Gastroesophageal sphincter (tissue), 4 donors: Measurements from ENCODE around the gene CFAP100. TPM values are rescaled to one million over a fixed set of nuclear protein-coding genes. Genes with fewer than 3 reads are reported as not detected.

Experiments
- ATAC-seq: fragments of 150-250 bp; one replicate; pipeline ENCODE4 v1.9.1; 2016; ENCODE audit warnings: mild to moderate bottlenecking, moderate library complexity
- H3K27ac ChIP-seq, 4 donors: fragments of 200-600 bp; sonication (generic) in 3 of 4; 1 replicate in 3 of 4; 2 replicates in 1 of 4; pipeline ENCODE4 v1.5.1; 2016 to 2019
- H3K27me3 ChIP-seq: fragments of 200-600 bp; sonication (generic); one replicate; pipeline ENCODE4 v1.5.1; 2019
- H3K36me3 ChIP-seq, 2 donors: fragments of 200-600 bp; sonication (generic); one replicate each; pipeline ENCODE4 v1.5.1; 2019; ENCODE audit warnings: control low read depth in 1 of 2
- H3K4me1 ChIP-seq, 3 donors: fragments of 200-600 bp; sonication (generic); 1 replicate in 2 of 3; 2 replicates in 1 of 3; pipeline ENCODE4 v1.5.1; 2016 to 2019; ENCODE audit warnings: control low read depth in 2 of 3
- H3K4me3 ChIP-seq, 2 donors: fragments of 200-600 bp; sonication (generic); one replicate each; pipeline ENCODE4 v1.5.1; 2019; ENCODE audit warnings: mild to moderate bottlenecking in 1 of 2, moderate library complexity in 1 of 2
- H3K9me3 ChIP-seq, 3 donors: fragments of 200-600 bp; sonication (generic); one replicate each; pipeline ENCODE4 v1.5.1; 2017 to 2019; ENCODE audit warnings: control low read depth in 2 of 3
- EP300 ChIP-seq: sonication (generic); formaldehyde crosslinking; IDR thresholded peaks from one replicate; pipeline ENCODE4 v1.6.1; 2017; ENCODE audit warnings: antibody characterized with exemption, mild to moderate bottlenecking
- POLR2A ChIP-seq, 2 donors: fragments of 450-650 bp; IDR thresholded peaks; one replicate each; pipeline ENCODE4 v1.6.1; 2017; ENCODE audit warnings: antibody characterized with exemption in 2 of 2, mild to moderate bottlenecking in 2 of 2, moderate library complexity in 1 of 2
- POLR2AphosphoS5 ChIP-seq: sonication (generic); formaldehyde crosslinking; IDR thresholded peaks from one replicate; pipeline ENCODE4 v1.6.1; 2017; ENCODE audit warnings: antibody characterized with exemption
- WGBS, 2 donors: methylation state at CpG; one replicate each; pipeline ENCODE4 v1.1.5; 2018; ENCODE audit warnings: low coverage in 1 of 2; 5-methylcytosine and 5-hydroxymethylcytosine counted together
- total RNA-seq, 4 donors: library from RNA; depleted of rRNA; stranded (reverse); fragments of >200 nt; gene quantifications; one replicate each; pipeline ENCODE4 v1.1.0, GENCODE V29; 2016
- TF ChIP-seq, protein P1 (sequence below), 4 experiments: fragments of 200-600 bp in 2 of 4; fragments of 450-650 bp in 2 of 4; sonication (generic) in 1 of 4; IDR thresholded peaks; one replicate each; pipeline ENCODE4 v1.5.1; 2017 to 2019; ENCODE audit warnings: antibody characterized with exemption in 4 of 4, mild to moderate bottlenecking in 2 of 4, moderate library complexity in 2 of 4

CFAP100 gene
- total RNA-seq, 4 donors from 2014 or later = not detected

DNA sequence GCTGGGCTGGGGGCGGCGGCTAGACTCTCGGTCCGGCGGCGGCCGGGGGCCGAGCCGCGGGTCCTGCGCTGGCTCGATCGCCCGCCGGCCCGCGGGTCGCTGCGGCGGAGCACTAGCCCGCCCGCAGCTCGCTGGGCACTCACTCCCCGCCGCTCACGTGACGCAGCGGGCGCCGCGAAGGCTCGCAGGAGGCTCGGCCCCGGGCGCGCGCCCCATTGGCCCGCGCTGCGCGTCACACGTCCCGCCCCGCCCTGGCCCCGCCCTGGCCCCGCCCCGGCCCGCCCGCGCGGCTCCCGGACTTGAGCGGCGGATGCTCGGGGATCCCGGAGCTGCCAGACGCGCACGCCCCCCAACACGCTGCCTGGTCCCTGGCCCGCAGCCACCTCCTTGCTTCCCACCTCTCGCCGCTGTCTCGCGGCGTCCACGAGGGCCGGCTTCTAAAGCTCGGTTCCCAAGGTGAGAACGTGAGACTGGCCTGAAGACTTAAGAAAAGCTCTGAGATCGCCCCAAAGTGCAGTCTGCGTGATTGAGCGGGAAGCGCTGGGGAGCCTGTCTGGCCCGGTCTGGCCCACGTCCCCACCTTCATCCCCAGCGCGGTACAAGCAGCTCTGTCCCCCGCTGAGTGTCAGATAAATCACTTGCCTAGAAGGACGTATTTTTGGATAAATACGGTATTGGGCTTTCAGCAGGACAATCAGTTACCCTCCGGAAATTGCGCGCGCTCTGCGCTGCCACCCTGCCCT lies 37.2 kb upstream of the CFAP100 start, which contains the start of gene KLF15:
TSS of gene KLF15 (minus strand) at position 114 of the 743 bp plus-strand sequence. CDS start 4,486 bp downstream, outside the sequence.
- Histone ChIP-seq H3K4me1 (peaks cover 0 to 43% (median 23%) of the 10 kb centered on the region in 3 donors), H3K36me3 (peaks cover 0 to 26% of the 10 kb centered on the region in 2 donors)

DNA sequence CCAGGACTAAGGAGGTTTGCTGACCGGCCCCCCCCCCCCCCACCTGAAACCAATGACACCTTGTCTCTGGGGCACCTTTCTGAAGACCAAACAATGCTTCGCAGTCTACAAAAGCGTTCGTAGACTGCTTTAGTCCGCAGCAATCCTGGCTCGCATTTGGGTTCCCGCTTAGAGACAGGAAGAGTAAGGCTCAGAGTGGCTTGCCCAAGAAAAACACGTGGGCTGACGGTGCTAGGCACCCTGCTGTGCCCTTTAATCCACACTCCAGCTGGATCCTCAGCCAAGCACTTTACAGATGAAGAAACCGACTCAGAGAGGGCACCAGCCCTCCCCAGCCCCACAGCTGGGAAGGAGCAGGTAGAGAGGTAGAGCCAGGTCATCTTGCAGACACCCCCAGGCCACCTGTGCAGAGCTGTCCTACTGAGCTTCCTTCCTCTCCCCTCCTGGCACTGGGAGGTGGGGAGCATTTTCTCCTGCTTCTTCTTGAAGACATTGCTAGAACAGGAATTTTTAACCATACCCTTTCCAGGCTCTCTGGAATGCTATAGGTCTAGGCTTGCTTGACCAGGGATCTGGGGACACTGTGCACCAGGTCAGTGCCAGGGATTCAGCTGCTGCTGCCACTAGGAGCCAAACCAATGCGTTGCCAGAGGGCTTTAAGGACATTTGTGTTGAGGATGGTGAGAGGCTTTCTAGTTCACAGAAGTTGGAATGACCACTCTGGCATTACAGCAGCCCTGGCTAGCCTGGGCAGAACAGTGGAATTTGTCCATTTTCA lies 36.5 kb upstream of the CFAP100 start:
- H3K27me3 ChIP-seq = peaks cover 15% of the 10 kb centered on the region
- ATAC-seq = no peak

More for the DNA sequence above, 37.2 kb upstream of the CFAP100 start, which contains the start of gene KLF15:
- peak; percentile 78 for ATAC-seq
- no peaks in the 10 kb centered on the region for H3K9me3 ChIP-seq
- H3K27ac ChIP-seq = peak within 1 kb of the TSS; percentile 91 to 99 (median 98)
- TF ChIP-seq POLR2AphosphoS5 (peak; percentile 95), EP300 (no peak), POLR2A (IDR thresholded peaks at IDR 0.05) (peak; percentile 91 to 99)
- TF ChIP-seq, protein P1, sequence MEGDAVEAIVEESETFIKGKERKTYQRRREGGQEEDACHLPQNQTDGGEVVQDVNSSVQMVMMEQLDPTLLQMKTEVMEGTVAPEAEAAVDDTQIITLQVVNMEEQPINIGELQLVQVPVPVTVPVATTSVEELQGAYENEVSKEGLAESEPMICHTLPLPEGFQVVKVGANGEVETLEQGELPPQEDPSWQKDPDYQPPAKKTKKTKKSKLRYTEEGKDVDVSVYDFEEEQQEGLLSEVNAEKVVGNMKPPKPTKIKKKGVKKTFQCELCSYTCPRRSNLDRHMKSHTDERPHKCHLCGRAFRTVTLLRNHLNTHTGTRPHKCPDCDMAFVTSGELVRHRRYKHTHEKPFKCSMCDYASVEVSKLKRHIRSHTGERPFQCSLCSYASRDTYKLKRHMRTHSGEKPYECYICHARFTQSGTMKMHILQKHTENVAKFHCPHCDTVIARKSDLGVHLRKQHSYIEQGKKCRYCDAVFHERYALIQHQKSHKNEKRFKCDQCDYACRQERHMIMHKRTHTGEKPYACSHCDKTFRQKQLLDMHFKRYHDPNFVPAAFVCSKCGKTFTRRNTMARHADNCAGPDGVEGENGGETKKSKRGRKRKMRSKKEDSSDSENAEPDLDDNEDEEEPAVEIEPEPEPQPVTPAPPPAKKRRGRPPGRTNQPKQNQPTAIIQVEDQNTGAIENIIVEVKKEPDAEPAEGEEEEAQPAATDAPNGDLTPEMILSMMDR (IDR thresholded peaks at IDR 0.05) = peak in 1 of 4 experiments; percentile 3
- H3K4me3 ChIP-seq = peak within 1 kb of the TSS; percentile 77 to 97
- peaks cover 15% of the 10 kb centered on the region for H3K27me3 ChIP-seq
- 0% methylated on average over 6 of the region's 86 CpGs; no CpG with 5 or more reads in 1 of the 2 donors for WGBS, 2 donors

DNA sequence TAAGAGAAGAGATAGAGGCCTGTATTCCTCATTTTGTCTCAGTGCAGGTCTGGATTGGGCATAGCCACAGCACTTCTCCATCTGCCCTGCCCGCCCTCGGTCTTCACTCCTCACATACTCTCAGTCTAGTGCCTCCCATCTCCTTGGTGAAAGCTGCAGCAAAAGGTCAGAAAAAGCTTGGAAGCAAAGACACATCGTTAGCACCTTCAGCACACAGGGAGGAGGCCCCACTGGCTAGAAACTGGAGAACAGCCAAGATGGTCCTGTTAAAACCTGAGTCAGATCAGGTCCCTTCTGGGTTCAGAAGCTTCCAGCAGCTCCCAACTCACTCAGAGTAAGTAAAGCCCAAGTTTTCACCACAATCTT lies 35.9 kb upstream of the CFAP100 start:
- Histone ChIP-seq H3K27me3 (peaks cover 15% of the 10 kb centered on the region), H3K27ac (no peak overlapping the region), H3K36me3 (peaks cover 0 to 13% of the 10 kb centered on the region in 2 donors), H3K4me3 (no peak overlapping the region), H3K4me1 (peaks cover 0 to 30% (median 20%) of the 10 kb centered on the region in 3 donors), H3K9me3 (no peaks in the 10 kb centered on the region)
- ATAC-seq = no peak
- WGBS, 2 donors = 60 to 88% methylated on average over 1 to 3 of the region's 3 CpGs
- TF ChIP-seq POLR2A (IDR thresholded peaks at IDR 0.05) = no peak
- TF ChIP-seq, protein P1 (IDR thresholded peaks at IDR 0.05) = no peak
- TF ChIP-seq EP300 = no peak
- TF ChIP-seq POLR2AphosphoS5 = no peak

More for the DNA sequence above, 36.5 kb upstream of the CFAP100 start:
- TF ChIP-seq POLR2AphosphoS5 (no peak), EP300 (no peak), POLR2A (IDR thresholded peaks at IDR 0.05) (no peak)
- TF ChIP-seq, protein P1 (IDR thresholded peaks at IDR 0.05) = no peak
- WGBS, 2 donors = 67% methylated on average over 1 of the region's 11 CpGs; no CpG with 5 or more reads in 1 of the 2 donors
- Histone ChIP-seq H3K4me3 (peak overlapping the region; percentile 40 to 77), H3K4me1 (peaks cover 0 to 36% (median 23%) of the 10 kb centered on the region in 3 donors), H3K27ac (peak overlapping the region in 3 of 4 donors; percentile 91 to 99 (median 97)), H3K36me3 (peaks cover 0 to 18% of the 10 kb centered on the region in 2 donors), H3K9me3 (no peaks in the 10 kb centered on the region)

DNA sequence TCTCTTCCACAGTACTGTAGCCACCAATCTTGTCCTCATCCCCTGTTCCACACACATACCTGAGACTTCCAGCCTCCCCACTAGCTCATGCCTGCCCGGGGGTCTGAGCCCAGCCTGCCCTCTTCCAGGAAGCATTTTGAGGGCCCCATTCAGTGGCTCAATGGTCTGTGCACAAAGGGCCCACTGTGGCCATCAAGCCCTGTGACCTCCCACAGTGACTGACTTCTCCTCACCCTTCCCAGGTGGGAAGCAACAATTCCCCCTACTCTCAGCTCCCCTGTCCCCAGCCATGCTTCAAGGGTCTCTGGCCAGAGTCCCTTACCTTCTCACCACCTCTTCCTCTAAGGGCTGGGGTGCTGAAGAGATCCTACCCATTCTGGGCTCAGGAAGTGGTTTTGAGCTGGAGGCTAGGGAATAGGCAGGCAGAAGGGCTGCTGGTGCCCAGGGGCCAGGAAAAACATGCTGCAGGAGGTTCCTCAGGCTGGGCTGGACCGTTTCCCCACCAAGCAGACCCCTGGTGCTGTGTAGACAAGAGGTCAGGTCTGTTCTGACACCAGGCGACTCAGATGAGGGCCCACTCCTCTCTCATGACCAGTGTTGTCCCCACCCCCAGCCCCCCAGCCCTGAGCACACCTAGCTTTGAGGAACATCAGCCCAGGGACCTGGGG lies 34.5 kb upstream of the CFAP100 start:
- H3K4me3 ChIP-seq = no peak overlapping the region
- WGBS, 2 donors = 40 to 100% methylated on average over 1 of the region's 3 CpGs
- no peaks in the 10 kb centered on the region for H3K9me3 ChIP-seq
- H3K4me1 ChIP-seq = peaks cover 0 to 16% (median 7%) of the 10 kb centered on the region in 3 donors
- TF ChIP-seq POLR2AphosphoS5 = no peak
- no peak for TF ChIP-seq POLR2A (IDR thresholded peaks at IDR 0.05)
- TF ChIP-seq, protein P1 (IDR thresholded peaks at IDR 0.05) = no peak
- no peak for TF ChIP-seq EP300
- no peak for ATAC-seq
- peaks cover 15% of the 10 kb centered on the region for H3K27me3 ChIP-seq
- H3K36me3 ChIP-seq = peaks cover 0 to 1% of the 10 kb centered on the region in 2 donors
- no peak overlapping the region for H3K27ac ChIP-seq
